Breast epithelium (tissue), 3 donors: ENCODE results near the gene OSBPL2.

Experiments used
- POLR2AphosphoS5 ChIP-seq, 3 donors: sonication (generic); formaldehyde crosslinking; IDR thresholded peaks; one replicate each; pipeline ENCODE4 v1.6.1; 2017; ENCODE audit warnings: antibody characterized with exemption in 3 of 3
- TF ChIP-seq, protein P1 (sequence below), 3 donors: fragments of 450-650 bp; IDR thresholded peaks; one replicate each; pipeline ENCODE4 v1.5.1; 2016 to 2017; ENCODE audit warnings: antibody characterized with exemption in 3 of 3, mild to moderate bottlenecking in 3 of 3, moderate library complexity in 3 of 3

DNA sequence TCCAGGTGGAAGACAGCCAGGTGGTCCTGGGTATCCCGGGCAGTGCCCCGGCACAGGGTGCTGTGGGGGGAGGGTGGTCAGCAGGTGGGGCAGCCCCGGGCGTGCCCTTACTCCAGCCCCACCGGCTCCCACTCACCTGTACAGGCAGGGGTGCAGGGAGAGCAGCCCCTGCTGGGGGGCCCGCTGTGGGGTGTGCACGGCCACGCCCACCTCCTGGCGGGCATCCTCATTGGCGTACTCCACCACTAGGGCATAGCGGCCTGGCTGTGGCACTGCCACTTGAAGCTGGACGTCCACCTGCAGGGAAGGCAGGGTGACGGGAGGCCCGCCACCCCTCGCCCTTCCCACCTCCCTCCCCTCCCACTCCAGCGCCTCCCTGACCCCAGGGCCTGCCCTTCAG is 94.1 kb downstream of the OSBPL2 start:
- TF ChIP-seq, protein P1, sequence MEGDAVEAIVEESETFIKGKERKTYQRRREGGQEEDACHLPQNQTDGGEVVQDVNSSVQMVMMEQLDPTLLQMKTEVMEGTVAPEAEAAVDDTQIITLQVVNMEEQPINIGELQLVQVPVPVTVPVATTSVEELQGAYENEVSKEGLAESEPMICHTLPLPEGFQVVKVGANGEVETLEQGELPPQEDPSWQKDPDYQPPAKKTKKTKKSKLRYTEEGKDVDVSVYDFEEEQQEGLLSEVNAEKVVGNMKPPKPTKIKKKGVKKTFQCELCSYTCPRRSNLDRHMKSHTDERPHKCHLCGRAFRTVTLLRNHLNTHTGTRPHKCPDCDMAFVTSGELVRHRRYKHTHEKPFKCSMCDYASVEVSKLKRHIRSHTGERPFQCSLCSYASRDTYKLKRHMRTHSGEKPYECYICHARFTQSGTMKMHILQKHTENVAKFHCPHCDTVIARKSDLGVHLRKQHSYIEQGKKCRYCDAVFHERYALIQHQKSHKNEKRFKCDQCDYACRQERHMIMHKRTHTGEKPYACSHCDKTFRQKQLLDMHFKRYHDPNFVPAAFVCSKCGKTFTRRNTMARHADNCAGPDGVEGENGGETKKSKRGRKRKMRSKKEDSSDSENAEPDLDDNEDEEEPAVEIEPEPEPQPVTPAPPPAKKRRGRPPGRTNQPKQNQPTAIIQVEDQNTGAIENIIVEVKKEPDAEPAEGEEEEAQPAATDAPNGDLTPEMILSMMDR (IDR thresholded peaks at IDR 0.05) = no peak
- TF ChIP-seq POLR2AphosphoS5 (IDR thresholded peaks at IDR 0.05) = no peak
